Upper lobe of left lung (tissue), 4 donors: Measurements from ENCODE around the gene ELP4.

Experiments
- CTCF ChIP-seq, 6 experiments: fragments of 450-650 bp in 4 of 6; fragments of 200-600 bp in 2 of 6; sonication (generic) in 2 of 6; IDR thresholded peaks; one replicate each; pipeline ENCODE4 v1.5.1; 2016 to 2019; ENCODE audit warnings: antibody characterized with exemption in 6 of 6
- POLR2A ChIP-seq, 4 donors: fragments of 450-650 bp; IDR thresholded peaks; one replicate each; pipeline ENCODE4 v1.5.1; 2016 to 2017; ENCODE audit warnings: antibody characterized with exemption in 4 of 4, mild to moderate bottlenecking in 2 of 4

DNA sequence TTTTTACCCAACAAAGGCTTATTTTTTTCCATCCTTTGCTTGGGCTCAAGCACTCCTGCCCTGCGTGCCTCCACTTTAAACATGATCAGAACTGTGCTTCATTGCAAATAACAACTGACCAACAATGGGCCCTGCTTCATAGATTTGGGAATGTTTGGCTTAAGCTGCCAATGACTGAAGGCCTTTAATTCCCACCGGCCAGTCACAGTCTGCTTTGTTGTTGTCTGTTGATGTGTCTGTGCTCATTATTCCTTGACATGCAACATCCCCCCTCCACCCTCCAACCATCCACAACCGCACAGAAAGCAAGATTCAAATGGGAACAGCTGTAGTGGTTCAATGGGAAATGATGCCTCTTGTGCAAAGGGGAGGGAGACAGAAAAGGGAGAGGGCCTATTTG lies 278.5 kb downstream of the ELP4 start:
- TF ChIP-seq CTCF (IDR thresholded peaks at IDR 0.05) (no peak), POLR2A (IDR thresholded peaks at IDR 0.05) (no peak)
